Brain microvascular endothelial cell (primary cell): Measurements from ENCODE around the gene SUPT5H.

ENCODE experiments used
- DNase-seq: peaks from one replicate; pipeline ENCODE4 v3.0.0-alpha.2; 2020
- H3K27ac ChIP-seq: fragments of 250-450 bp; sonication (Bioruptor Pico); 2 replicates; pipeline ENCODE4 v1.5.1; 2020; ENCODE audit warnings: mild to moderate bottlenecking, moderate library complexity
- H3K27me3 ChIP-seq: fragments of 250-450 bp; sonication (Bioruptor Pico); replicated peaks from 2 replicates; pipeline ENCODE4 v1.5.1; 2020; ENCODE audit warnings: mild to moderate bottlenecking
- H3K36me3 ChIP-seq: fragments of 250-450 bp; sonication (Bioruptor Pico); replicated peaks from 2 replicates; pipeline ENCODE4 v1.5.1; 2020; ENCODE audit warnings: mild to moderate bottlenecking
- H3K4me3 ChIP-seq: 2 replicates; pipeline ENCODE4 v1.5.1; 2011; ENCODE audit warnings: low read depth, mild to moderate bottlenecking, control low read depth, low read length, moderate library complexity
- in situ Hi-C: cut with HindIII; loops from 2 replicates; pipeline ENCODE4 v1.10.0; 2017; ENCODE audit warnings: low sequenced_read_pairs, low pct_ligation_motif_present
- TF ChIP-seq, protein P1 (sequence below): IDR thresholded peaks from 2 replicates; pipeline ENCODE4 v1.5.1; 2011; ENCODE audit warnings: low read depth, mild to moderate bottlenecking, moderate library complexity, low read length, control low read depth, inconsistent platforms; ENCODE audit errors: missing control alignments

SUPT5H gene

DNA sequence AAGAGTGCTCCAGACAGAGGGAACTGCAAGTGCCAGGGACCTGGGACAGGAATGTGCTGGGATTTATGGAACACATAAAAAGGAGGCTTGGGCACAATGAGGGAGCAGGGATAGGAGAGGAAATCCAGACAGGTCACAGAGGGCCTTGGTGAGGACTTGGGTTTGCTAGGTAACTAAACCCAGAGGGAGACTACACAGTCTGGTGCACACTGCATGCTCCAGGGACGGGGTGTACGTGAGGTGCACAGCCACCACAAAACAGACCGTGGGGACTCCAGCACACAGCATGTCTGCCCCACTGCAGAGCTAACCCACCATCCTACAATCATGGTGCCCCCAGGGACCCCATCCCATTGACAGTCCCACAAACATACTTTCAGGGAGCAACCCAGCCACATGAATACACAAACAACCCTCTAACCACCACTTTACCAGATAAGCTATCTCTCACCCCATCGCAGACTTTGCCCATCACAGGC is 44.3 kb upstream of the SUPT5H start:
- TF ChIP-seq, protein P1, sequence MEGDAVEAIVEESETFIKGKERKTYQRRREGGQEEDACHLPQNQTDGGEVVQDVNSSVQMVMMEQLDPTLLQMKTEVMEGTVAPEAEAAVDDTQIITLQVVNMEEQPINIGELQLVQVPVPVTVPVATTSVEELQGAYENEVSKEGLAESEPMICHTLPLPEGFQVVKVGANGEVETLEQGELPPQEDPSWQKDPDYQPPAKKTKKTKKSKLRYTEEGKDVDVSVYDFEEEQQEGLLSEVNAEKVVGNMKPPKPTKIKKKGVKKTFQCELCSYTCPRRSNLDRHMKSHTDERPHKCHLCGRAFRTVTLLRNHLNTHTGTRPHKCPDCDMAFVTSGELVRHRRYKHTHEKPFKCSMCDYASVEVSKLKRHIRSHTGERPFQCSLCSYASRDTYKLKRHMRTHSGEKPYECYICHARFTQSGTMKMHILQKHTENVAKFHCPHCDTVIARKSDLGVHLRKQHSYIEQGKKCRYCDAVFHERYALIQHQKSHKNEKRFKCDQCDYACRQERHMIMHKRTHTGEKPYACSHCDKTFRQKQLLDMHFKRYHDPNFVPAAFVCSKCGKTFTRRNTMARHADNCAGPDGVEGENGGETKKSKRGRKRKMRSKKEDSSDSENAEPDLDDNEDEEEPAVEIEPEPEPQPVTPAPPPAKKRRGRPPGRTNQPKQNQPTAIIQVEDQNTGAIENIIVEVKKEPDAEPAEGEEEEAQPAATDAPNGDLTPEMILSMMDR: no peak
- Histone ChIP-seq H3K36me3 (peaks cover 4% of the 10 kb centered on the region), H3K27me3 (no peaks in the 10 kb centered on the region), H3K4me3 (no peak overlapping the region), H3K27ac (peak overlapping the region; percentile 93)
- no peak for DNase-seq
- in situ Hi-C loops: no loop called here

DNA sequence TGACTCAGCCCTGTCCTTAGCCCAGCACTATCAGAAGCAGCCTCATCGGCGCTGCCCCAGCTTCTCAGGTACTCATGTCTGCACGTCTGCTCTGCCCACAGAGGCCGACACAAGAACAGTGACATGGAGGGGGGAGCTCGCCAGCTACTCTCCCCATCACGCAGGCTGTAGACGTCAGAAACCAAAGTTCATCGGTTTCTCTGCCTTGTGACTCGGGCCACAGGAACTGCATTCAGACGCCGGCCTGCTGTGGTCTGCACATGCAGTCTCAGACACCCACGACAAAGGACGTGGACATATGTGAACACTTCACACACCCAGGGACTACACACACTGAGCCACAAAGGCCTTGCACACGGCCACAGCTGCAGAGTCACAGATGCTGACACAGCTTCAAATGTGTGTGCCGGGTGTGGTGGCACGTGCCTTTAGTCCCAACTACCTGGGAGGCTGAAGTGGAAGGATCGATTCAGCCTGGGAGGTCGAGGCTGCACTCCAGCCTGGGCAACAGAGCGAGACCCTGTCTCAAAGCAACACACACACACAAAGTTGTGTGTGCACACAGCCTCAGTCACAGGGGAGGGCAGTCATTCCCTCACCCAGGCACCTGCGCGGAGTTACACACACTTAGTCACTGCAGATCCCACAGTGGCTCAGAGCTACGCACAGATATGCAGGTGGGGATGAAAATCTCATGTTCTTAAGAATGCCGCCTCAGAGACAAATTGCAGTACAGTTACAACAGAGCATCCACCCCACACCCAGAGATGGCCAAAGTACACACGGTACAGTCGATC is 43.6 kb upstream of the SUPT5H start:
- peak overlapping the region; percentile 93 for H3K27ac ChIP-seq
- in situ Hi-C loops: no loop called here
- peak overlapping the region; percentile 33 for H3K4me3 ChIP-seq
- H3K36me3 ChIP-seq: peaks cover 4% of the 10 kb centered on the region
- TF ChIP-seq, protein P1: no peak
- peak; percentile 85 for DNase-seq
- no peaks in the 10 kb centered on the region for H3K27me3 ChIP-seq

GRCh38 chr19:39402346-39403300 is 42.8 kb upstream of the SUPT5H start:
- TF ChIP-seq, protein P1: no peak
- peak overlapping the region; percentile 48 for H3K4me3 ChIP-seq
- no peaks in the 10 kb centered on the region for H3K36me3 ChIP-seq
- DNase-seq: peak; percentile 88
- peak overlapping the region; percentile 93 for H3K27ac ChIP-seq
- in situ Hi-C loops: no loop called here
- H3K27me3 ChIP-seq: no peaks in the 10 kb centered on the region

DNA sequence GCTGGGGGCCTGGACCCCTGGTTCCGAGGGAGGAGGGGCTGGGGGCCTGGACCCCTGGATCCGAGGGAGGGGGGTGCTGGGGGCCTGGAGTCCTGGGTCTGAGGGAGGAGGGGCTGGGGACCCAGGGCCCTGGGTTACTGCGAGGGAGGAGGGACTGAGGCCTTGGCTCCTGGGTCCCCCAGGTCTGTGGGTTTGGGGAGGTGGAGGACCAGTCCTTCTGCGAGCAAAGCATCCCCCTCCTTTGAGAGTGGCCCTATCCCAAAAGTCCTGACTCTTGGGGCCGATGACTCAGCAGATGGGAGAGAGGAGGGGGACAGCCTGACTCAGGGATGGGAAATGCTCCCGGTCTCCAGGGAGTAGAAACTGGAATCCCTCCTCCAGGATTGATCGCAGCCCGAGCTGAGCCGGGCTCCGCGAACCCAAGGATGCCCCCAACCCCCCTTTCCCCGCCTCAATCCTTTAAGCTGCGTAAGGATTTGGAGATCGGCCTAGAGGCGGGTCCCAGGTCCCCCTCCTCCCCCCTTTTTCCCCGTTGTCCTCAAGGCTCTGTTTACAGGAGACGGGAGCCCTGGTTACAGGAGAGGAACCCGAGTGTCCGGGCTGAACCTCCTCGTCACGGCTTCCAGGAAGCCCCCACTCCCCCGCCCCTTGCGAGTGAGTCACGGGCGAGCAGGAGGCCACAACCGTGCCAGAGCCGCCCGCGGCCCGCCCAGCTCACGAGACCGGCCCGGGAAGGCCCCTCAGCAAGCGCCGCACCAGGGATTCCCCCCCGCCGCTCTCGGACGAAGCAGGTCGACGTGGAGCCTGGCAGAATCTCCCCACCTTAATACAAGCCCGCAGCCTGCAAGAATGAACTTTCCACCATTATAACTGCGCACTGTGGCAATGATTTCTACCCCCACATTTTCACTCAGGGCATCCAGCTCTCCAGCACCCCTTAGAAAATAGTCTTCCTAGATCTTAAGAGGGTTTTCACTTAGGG is 41.8 kb upstream of the SUPT5H start:
- in situ Hi-C loops: no loop called here
- TF ChIP-seq, protein P1: no peak
- Histone ChIP-seq H3K27me3 (no peaks in the 10 kb centered on the region), H3K4me3 (peak overlapping the region; percentile 48), H3K27ac (peak overlapping the region; percentile 93), H3K36me3 (peaks cover 9% of the 10 kb centered on the region)
- peak; percentile 98 for DNase-seq

GRCh38 chr19:39405261-39405957 is 40.0 kb upstream of the SUPT5H start:
- Histone ChIP-seq H3K36me3 (peaks cover 9% of the 10 kb centered on the region), H3K27me3 (no peaks in the 10 kb centered on the region), H3K27ac (no peak overlapping the region), H3K4me3 (no peak overlapping the region)
- TF ChIP-seq, protein P1: no peak
- in situ Hi-C loops: no loop called here
- no peak for DNase-seq
